Peyer's patch (tissue), 4 donors: ENCODE results near the gene WASF3.

Experiments
- POLR2A ChIP-seq, 2 donors: fragments of 450-650 bp; IDR thresholded peaks; one replicate each; pipeline ENCODE4 v1.5.1; 2017; ENCODE audit warnings: antibody characterized with exemption in 2 of 2, mild to moderate bottlenecking in 2 of 2, moderate library complexity in 2 of 2
- TF ChIP-seq, protein P1 (sequence below), 6 experiments: fragments of 450-650 bp in 4 of 6; fragments of 200-600 bp in 2 of 6; sonication (generic) in 1 of 6; IDR thresholded peaks; one replicate each; pipeline ENCODE4 v1.5.1; 2017 to 2019; ENCODE audit warnings: antibody characterized with exemption in 6 of 6, mild to moderate bottlenecking in 3 of 6, moderate library complexity in 1 of 6

DNA sequence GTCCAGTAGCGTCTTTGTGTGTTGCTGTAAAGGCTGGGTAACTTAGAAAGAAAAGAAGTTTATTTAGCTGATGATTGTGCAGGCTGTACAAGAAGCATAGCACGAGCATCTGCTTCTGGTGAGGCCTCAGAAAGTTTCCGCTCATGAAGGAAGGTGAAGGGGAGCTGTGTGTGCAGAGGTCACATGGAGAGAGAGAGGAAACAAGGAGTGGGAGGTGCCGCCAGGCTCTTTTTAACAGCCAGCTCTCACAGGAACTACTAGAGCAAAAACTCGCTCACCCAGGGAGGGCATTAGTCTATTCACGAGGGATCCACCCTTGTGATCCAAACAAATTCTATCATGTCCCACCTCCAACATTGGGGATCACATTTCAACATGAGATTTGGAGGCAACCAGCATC lies 103.3 kb downstream of the WASF3 start:
- TF ChIP-seq, protein P1, sequence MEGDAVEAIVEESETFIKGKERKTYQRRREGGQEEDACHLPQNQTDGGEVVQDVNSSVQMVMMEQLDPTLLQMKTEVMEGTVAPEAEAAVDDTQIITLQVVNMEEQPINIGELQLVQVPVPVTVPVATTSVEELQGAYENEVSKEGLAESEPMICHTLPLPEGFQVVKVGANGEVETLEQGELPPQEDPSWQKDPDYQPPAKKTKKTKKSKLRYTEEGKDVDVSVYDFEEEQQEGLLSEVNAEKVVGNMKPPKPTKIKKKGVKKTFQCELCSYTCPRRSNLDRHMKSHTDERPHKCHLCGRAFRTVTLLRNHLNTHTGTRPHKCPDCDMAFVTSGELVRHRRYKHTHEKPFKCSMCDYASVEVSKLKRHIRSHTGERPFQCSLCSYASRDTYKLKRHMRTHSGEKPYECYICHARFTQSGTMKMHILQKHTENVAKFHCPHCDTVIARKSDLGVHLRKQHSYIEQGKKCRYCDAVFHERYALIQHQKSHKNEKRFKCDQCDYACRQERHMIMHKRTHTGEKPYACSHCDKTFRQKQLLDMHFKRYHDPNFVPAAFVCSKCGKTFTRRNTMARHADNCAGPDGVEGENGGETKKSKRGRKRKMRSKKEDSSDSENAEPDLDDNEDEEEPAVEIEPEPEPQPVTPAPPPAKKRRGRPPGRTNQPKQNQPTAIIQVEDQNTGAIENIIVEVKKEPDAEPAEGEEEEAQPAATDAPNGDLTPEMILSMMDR (IDR thresholded peaks at IDR 0.05): no peak
- no peak for TF ChIP-seq POLR2A (IDR thresholded peaks at IDR 0.05)
